ENCODE measurements around the gene LCOR. TPM values are rescaled to one million over a fixed set of nuclear protein-coding genes. Genes with fewer than 3 reads are reported as not detected.

LCOR gene
- total and polyA plus RNA-seq, 9 of the 15 experiments (the other 6 are each of a cell fraction or from before 2014, with no cell fraction given): 3.6 to 25.2 (median 14.4) TPM

- TF ChIP-seq FOXP4 (CRISPR knock-in tag; IDR thresholded peaks at IDR 0.05; ENCODE audit: borderline replicate concordance) (no peak), RFX1 (IDR thresholded peaks at IDR 0.05) (no peak), ZNF23 (CRISPR knock-in tag; IDR thresholded peaks at IDR 0.05) (no peak), RBM22 (IDR thresholded peaks at IDR 0.05; ENCODE audit: low read depth, low read length, poor library complexity, severe bottlenecking) (no peak), ZNF780A (CRISPR knock-in tag; IDR thresholded peaks at IDR 0.05) (no peak), FOXA1 (IDR thresholded peaks at IDR 0.05; ENCODE audit: borderline replicate concordance) (no peak), NCOA4 (IDR thresholded peaks at IDR 0.05; ENCODE audit: partially characterized antibody) (no peak), TEAD1 (CRISPR knock-in tag; IDR thresholded peaks at IDR 0.05) (no peak), ETS1 (conservative IDR thresholded peaks at IDR 0.05; ENCODE audit: control insufficient read depth, low read depth, low read length) (no peak), ZNF696 (CRISPR knock-in tag; conservative IDR thresholded peaks at IDR 0.05) (no peak), TGIF2 (CRISPR knock-in tag; IDR thresholded peaks at IDR 0.05) (no peak), ZNF398 (CRISPR knock-in tag; IDR thresholded peaks at IDR 0.05) (no peak), ZNF57 (CRISPR knock-in tag; IDR thresholded peaks at IDR 0.05) (no peak), SRSF7 (optimal IDR thresholded peaks at IDR 0.05; ENCODE audit: low read depth, low read length) (no peak), ARID2 (IDR thresholded peaks at IDR 0.05) (no peak), FOXJ2 (tag; IDR thresholded peaks at IDR 0.05) (no peak), RBM14 (IDR thresholded peaks at IDR 0.05; ENCODE audit: borderline replicate concordance, insufficient read depth, low read depth, low read length) (no peak), ZBTB12 (CRISPR knock-in tag; IDR thresholded peaks at IDR 0.05) (no peak), ZNF551 (CRISPR knock-in tag; IDR thresholded peaks at IDR 0.05) (no peak), PURB (CRISPR knock-in tag; IDR thresholded peaks at IDR 0.05; ENCODE audit: low read depth) (no peak), POLR3A (IDR thresholded peaks at IDR 0.05; ENCODE audit: borderline replicate concordance, extremely low read depth, insufficient read depth, insufficient read length) (no peak), ESRRA (IDR thresholded peaks at IDR 0.05; ENCODE audit: borderline replicate concordance, low read depth) (peak; percentile 30; the same call in 1 of the 2 replicates), ZNF12 (CRISPR knock-in tag; IDR thresholded peaks at IDR 0.05) (no peak)
These were observed 8.9 kb downstream of the LCOR start (continued) for GRCh38 chr10:96840841-96841518.
